ENCODE measurements around the gene RAB11FIP3. TPM values are rescaled to one million over a fixed set of nuclear protein-coding genes. Genes with fewer than 3 reads are reported as not detected.
A peak's percentile ranks its signal among the peaks of the same experiment; 100 is the strongest.

RAB11FIP3 gene
- total RNA-seq, 3 donors from 2014 or later = 22.0 to 44.6 (median 24.5) TPM

DNA sequence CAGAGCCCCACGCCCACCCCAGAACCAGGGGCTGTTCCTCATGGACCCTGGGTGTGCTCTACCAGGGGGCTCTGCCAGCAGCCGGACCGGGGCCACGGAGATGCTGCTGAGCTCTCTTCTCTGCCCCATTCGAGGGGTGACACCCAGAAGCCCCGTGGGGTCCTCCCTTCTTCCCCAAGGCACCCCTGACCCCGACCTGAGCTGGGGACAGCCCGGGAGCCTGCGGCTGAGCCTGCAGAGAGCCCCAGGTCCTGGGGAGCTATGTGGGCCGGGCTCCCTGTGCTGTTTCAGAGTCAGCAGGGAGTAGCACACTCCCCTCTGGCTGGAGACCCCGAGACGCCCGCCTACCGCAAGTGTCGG, 133.6 kb downstream of the RAB11FIP3 start:
- Histone ChIP-seq H3K36me3 (no peaks in the 10 kb centered on the region), H3K4me1 (peaks cover 0 to 3% of the 10 kb centered on the region in 2 donors), H3K9me3 (no peaks in the 10 kb centered on the region), H3K27me3 (peaks cover 5 to 41% of the 10 kb centered on the region in 2 donors), H3K27ac (no peak overlapping the region), H3K4me3 (no peak overlapping the region)
- intact Hi-C loops (cut with DNase I; ENCODE audit: low total_unique reads) = no loop called here
- no peak for DNase-seq (ENCODE audit: low spot score in 2 of 2)
- TF ChIP-seq POLR2A (IDR thresholded peaks at IDR 0.05) (no peak), POLR2AphosphoS5 (IDR thresholded peaks at IDR 0.05) (no peak)
- TF ChIP-seq, protein P1, sequence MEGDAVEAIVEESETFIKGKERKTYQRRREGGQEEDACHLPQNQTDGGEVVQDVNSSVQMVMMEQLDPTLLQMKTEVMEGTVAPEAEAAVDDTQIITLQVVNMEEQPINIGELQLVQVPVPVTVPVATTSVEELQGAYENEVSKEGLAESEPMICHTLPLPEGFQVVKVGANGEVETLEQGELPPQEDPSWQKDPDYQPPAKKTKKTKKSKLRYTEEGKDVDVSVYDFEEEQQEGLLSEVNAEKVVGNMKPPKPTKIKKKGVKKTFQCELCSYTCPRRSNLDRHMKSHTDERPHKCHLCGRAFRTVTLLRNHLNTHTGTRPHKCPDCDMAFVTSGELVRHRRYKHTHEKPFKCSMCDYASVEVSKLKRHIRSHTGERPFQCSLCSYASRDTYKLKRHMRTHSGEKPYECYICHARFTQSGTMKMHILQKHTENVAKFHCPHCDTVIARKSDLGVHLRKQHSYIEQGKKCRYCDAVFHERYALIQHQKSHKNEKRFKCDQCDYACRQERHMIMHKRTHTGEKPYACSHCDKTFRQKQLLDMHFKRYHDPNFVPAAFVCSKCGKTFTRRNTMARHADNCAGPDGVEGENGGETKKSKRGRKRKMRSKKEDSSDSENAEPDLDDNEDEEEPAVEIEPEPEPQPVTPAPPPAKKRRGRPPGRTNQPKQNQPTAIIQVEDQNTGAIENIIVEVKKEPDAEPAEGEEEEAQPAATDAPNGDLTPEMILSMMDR (IDR thresholded peaks at IDR 0.05) = no peak

DNA sequence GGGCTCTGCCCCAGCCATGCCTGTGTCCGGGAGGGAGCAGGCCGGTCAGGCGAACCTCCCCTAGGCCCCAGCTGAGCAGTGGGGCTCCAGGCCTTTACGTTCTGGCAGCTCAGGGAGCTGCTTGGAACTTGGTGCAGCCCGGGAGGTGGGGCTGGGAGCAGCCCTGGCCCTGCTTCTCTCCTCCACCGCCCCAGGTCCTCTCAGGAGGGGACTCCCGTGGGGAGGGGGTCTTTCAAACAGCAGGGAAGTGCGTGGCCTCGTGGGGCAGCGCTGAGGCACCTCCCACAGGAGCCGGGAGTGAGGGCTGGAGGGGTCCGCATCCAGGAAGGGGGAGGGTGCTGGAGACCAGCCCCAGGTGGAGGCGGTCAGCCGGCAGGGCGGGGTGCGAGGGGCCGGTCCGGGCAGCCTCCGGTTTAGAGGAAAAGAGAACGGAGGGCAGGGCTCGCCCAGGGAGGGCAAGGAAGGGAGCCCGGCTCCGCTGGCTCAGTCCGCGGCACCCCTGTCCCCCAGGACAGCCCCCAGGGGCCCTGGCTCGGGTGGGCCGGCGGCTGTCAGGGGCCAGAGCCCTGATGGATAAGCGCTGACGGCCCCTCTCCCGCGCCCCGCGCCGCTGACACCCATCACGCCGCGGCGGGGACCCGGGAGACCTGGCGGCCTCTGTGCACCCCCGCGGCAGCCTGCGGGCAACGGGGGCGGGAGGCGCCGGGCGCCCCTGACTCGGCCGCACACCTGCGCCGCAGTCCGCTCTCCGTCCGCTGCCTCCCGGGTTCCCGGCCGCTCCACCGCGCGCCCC, 134.2 kb downstream of the RAB11FIP3 start:
- Histone ChIP-seq H3K4me1 (peaks cover 0 to 3% of the 10 kb centered on the region in 2 donors), H3K27me3 (peaks cover 5 to 41% of the 10 kb centered on the region in 2 donors), H3K27ac (no peak overlapping the region), H3K36me3 (no peaks in the 10 kb centered on the region), H3K9me3 (no peaks in the 10 kb centered on the region), H3K4me3 (peak overlapping the region in 1 of 3 donors; percentile 60)
- intact Hi-C loops (cut with DNase I; ENCODE audit: low total_unique reads) = no loop called here
- DNase-seq (ENCODE audit: low spot score in 2 of 2) = no peak
- TF ChIP-seq POLR2A (IDR thresholded peaks at IDR 0.05) (no peak), POLR2AphosphoS5 (IDR thresholded peaks at IDR 0.05) (no peak)
- TF ChIP-seq, protein P1 (IDR thresholded peaks at IDR 0.05) = no peak

DNA sequence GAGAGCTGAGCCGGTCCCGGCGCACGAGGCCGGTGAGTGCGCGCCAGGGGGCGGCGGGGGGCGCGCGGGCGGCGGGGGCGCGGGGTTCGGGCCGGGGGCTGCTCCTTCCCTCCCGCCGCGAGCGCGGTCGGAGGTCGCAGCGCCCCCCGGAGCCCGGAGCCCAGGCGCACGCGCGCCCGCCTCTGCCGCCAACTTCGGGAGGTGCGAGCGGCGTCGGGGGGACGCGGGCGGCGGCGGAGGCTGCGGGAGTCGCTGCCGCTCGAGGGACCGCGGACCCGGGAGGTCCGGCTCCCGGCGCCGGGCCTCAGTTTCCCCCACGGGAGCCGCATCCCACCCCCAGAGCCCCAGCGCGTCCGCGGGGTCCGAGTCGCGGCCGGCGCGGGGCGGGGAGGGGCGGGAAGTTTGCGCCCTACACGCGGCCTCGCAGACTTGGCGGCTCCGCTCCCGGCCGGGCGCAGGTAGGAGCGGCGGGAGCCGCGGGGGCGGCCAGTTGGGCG, 134.8 kb downstream of the RAB11FIP3 start, which contains the start of gene PRR35:
PRR35 (plus strand) TSS at position 191 of the 497 bp plus-strand sequence. CDS start 2,901 bp downstream, outside the sequence.
- no peaks in the 10 kb centered on the region for H3K9me3 ChIP-seq
- no peak for DNase-seq (ENCODE audit: low spot score in 2 of 2)
- TF ChIP-seq, protein P1 (IDR thresholded peaks at IDR 0.05) = no peak
- TF ChIP-seq POLR2A (IDR thresholded peaks at IDR 0.05) = no peak
- TF ChIP-seq POLR2AphosphoS5 (IDR thresholded peaks at IDR 0.05) = no peak
- no peaks in the 10 kb centered on the region for H3K36me3 ChIP-seq
- peaks cover 0 to 3% of the 10 kb centered on the region in 2 donors for H3K4me1 ChIP-seq
- intact Hi-C loops (cut with DNase I; ENCODE audit: low total_unique reads) = no loop called here
- H3K27me3 ChIP-seq = peaks cover 5 to 41% of the 10 kb centered on the region in 2 donors
- no peak within 1 kb of the TSS for H3K27ac ChIP-seq
- peak within 1 kb of the TSS in 2 of 3 donors; percentile 29 to 60 for H3K4me3 ChIP-seq

DNA sequence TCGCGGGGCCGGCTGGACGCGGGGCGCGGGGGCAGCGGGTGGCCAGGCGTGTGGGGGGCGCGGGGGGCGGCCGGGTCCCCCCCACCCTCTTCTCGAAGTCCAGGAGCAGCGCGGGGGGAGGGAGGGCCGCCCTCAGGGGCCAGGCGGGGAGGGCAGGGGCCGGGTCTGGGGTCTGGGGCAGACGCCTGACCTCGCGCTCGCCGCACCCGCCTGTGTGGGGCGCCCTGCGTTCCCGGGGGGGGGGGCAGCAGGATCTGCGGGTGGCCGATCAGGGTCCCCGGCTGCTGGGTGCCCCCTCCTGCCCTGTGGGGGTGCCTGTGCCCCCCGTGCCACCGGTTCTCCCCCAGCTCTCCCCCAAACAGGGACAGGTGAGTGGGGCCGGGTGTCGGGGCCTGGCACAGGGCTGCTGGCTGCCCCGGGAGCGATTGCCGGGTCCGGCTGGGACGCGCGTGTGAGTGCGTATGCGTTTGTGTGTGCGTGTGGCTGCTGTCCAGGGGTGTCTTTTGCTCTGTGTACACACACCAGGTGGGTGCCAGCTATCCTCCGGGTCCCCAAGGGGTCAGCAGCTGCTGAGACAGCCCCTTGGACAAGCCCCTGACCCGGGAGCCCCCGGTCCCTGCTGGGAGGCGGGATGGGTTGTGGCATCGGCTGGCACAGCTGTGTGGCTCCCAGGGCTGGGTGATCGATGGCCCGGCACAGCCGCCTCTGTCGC, 135.4 kb downstream of the RAB11FIP3 start:
- TF ChIP-seq POLR2A (IDR thresholded peaks at IDR 0.05) (no peak), POLR2AphosphoS5 (IDR thresholded peaks at IDR 0.05) (no peak)
- TF ChIP-seq, protein P1 (IDR thresholded peaks at IDR 0.05) = no peak
- Histone ChIP-seq H3K27me3 (peaks cover 5 to 41% of the 10 kb centered on the region in 2 donors), H3K9me3 (no peaks in the 10 kb centered on the region), H3K4me1 (peaks cover 4 to 8% of the 10 kb centered on the region in 2 donors), H3K27ac (no peak overlapping the region), H3K36me3 (no peaks in the 10 kb centered on the region), H3K4me3 (peak overlapping the region in 2 of 3 donors; percentile 29 to 60)
- no peak for DNase-seq (ENCODE audit: low spot score in 2 of 2)
- intact Hi-C loops (cut with DNase I; ENCODE audit: low total_unique reads) = no loop called here

All from breast epithelium (tissue), 4 donors.